Endothelial cell of umbilical vein (primary cell): ENCODE data around the gene DUS1L.
A peak's percentile ranks its signal among the peaks of the same experiment; 100 is the strongest.

Experiments used
- EZH2 ChIP-seq: IDR thresholded peaks from 2 replicates; pipeline ENCODE4 v1.6.1; 2012; ENCODE audit warnings: borderline replicate concordance, low read depth, mild to moderate bottlenecking, moderate library complexity, low read length, inconsistent platforms; ENCODE audit not compliant: severe bottlenecking
- FOS ChIP-seq: IDR thresholded peaks from 2 replicates; pipeline ENCODE4 v1.6.1; 2011; ENCODE audit warnings: mild to moderate bottlenecking, low read length, moderate library complexity, borderline replicate concordance; ENCODE audit not compliant: insufficient read depth
- GATA2 ChIP-seq: IDR thresholded peaks from 2 replicates; pipeline ENCODE4 v1.7.0; 2011; ENCODE audit warnings: low read depth, mild to moderate bottlenecking, moderate library complexity, mixed read lengths, low read length; ENCODE audit not compliant: insufficient read length, insufficient read depth
- MAX ChIP-seq: IDR thresholded peaks from 2 replicates; pipeline ENCODE4 v1.6.1; 2011; ENCODE audit not compliant: insufficient read depth, insufficient read length
- MYC ChIP-seq: IDR thresholded peaks from one replicate; pipeline ENCODE4 v1.6.1; 2011; ENCODE audit warnings: mild to moderate bottlenecking, low read depth, low read length
- POLR2A ChIP-seq: IDR thresholded peaks from 2 replicates; pipeline ENCODE4 v1.6.1; 2012; ENCODE audit warnings: low read depth, mild to moderate bottlenecking, control low read depth, low read length
- POLR2AphosphoS5 ChIP-seq: IDR thresholded peaks from 2 replicates; pipeline ENCODE4 v1.6.1; 2012; ENCODE audit warnings: low read depth, mild to moderate bottlenecking, control low read depth, low read length, moderate library complexity; ENCODE audit not compliant: insufficient read depth
- TF ChIP-seq, protein P1 (sequence below), 2 donors: IDR thresholded peaks; 1 replicate in 1 of 2; 2 replicates in 1 of 2; pipeline ENCODE4 v1.5.1; 2011; ENCODE audit warnings: low read length in 2 of 2, mild to moderate bottlenecking in 2 of 2, moderate library complexity in 2 of 2, control low read depth in 1 of 2, inconsistent platforms in 1 of 2, low read depth in 1 of 2; ENCODE audit not compliant: insufficient read depth in 1 of 2; ENCODE audit errors: extremely low read depth in 1 of 2

DNA sequence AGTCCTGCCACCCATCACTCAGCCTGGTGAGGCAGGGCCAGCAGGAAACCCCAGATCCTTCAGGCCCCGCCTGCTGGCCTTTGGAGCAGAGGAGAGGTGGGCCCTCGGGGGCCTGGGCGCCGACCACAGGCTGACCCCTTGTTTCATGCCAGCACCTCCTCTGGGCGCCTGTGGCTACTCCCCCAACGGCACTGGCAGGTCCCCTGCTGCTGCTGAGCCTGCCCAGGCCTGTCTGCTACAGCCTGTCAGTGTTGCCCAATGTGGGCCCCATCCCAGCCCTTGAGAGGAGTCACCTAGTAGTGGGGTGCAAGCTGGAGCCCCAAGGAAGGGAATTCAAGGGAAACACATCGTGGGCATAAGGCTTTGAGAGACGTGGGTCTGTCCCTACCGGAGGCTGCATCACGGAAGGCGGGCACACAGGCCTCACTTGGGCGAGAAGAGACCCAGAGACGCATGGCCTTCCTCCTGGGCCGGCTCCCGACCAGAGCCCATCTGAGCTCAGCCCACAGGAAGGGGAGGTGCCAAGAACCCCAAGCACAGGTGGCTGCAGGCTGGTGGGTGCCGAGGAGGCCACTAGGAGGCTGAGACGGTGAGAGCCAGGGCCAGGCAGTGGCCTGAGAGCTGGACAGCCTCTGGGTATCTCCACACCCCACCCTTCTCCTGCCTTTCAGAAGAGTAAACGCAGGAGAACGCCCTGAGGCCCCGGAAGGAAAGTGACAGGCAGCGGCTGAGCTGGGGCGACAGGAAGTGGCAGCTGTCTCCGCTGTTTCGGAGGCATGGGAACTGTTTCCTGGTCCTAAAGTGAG lies 40.5 kb upstream of the DUS1L start:
- TF ChIP-seq MAX (no peak), POLR2A (no peak), EZH2 (no peak), POLR2AphosphoS5 (no peak), MYC (no peak), GATA2 (no peak), FOS (no peak)
- TF ChIP-seq, protein P1, sequence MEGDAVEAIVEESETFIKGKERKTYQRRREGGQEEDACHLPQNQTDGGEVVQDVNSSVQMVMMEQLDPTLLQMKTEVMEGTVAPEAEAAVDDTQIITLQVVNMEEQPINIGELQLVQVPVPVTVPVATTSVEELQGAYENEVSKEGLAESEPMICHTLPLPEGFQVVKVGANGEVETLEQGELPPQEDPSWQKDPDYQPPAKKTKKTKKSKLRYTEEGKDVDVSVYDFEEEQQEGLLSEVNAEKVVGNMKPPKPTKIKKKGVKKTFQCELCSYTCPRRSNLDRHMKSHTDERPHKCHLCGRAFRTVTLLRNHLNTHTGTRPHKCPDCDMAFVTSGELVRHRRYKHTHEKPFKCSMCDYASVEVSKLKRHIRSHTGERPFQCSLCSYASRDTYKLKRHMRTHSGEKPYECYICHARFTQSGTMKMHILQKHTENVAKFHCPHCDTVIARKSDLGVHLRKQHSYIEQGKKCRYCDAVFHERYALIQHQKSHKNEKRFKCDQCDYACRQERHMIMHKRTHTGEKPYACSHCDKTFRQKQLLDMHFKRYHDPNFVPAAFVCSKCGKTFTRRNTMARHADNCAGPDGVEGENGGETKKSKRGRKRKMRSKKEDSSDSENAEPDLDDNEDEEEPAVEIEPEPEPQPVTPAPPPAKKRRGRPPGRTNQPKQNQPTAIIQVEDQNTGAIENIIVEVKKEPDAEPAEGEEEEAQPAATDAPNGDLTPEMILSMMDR (IDR thresholded peaks at IDR 0.05; ENCODE audit: extremely low read depth in 1 of 2, insufficient read depth in 1 of 2, low read depth in 1 of 2, low read length in 2 of 2) = peak; percentile 23 to 35
